Liver (tissue), 9 donors: ENCODE data around the gene LDHD. TPM values are rescaled to one million over a fixed set of nuclear protein-coding genes. Genes with fewer than 3 reads are reported as not detected.

ENCODE experiments used
- DNase-seq: peaks from one replicate; pipeline ENCODE4 v3.0.0-alpha.2; 2017; ENCODE audit warnings: low spot score
- H3K27ac ChIP-seq, 2 donors: one replicate each; pipeline ENCODE4 v1.7.0; 2013; ENCODE audit warnings: inconsistent platforms in 2 of 2, low read length in 2 of 2, control low read depth in 1 of 2, low read depth in 1 of 2, mild to moderate bottlenecking in 1 of 2
- H3K27me3 ChIP-seq, 4 donors: one replicate each; pipeline versions ENCODE4 v1.6.1 to v1.7.0; 2013; ENCODE audit warnings: low read length in 3 of 4, inconsistent platforms in 1 of 4, mild to moderate bottlenecking in 1 of 4, moderate library complexity in 1 of 4; ENCODE audit not compliant: control insufficient read depth in 4 of 4, insufficient read depth in 4 of 4
- H3K36me3 ChIP-seq, 4 donors: one replicate each; pipeline versions ENCODE4 v1.6.1 to v1.7.0; 2013; ENCODE audit warnings: low read length in 3 of 4, mild to moderate bottlenecking in 3 of 4, low read depth in 1 of 4, moderate library complexity in 1 of 4; ENCODE audit not compliant: control insufficient read depth in 4 of 4, insufficient read depth in 3 of 4
- H3K4me1 ChIP-seq, 4 donors: one replicate each; pipeline versions ENCODE4 v1.6.1 to v1.7.0; 2013; ENCODE audit warnings: low read length in 3 of 4, mild to moderate bottlenecking in 3 of 4, moderate library complexity in 1 of 4; ENCODE audit not compliant: control insufficient read depth in 4 of 4, insufficient read depth in 4 of 4
- H3K4me3 ChIP-seq, 3 donors: one replicate each; pipeline versions ENCODE4 v1.6.1 to v1.7.0; 2013; ENCODE audit warnings: low read length in 3 of 3, control low read depth in 1 of 3, low read depth in 1 of 3, mild to moderate bottlenecking in 1 of 3
- H3K9ac ChIP-seq, 2 donors: one replicate each; pipeline ENCODE4 v1.7.0; 2013; ENCODE audit warnings: low read length in 2 of 2, mild to moderate bottlenecking in 2 of 2, moderate library complexity in 2 of 2, control low read depth in 1 of 2, low read depth in 1 of 2
- H3K9me3 ChIP-seq, 4 donors: one replicate each; pipeline versions ENCODE4 v1.6.1 to v1.7.0; 2013; ENCODE audit warnings: low read length in 3 of 4; ENCODE audit not compliant: control insufficient read depth in 4 of 4
- ATF3 ChIP-seq: IDR thresholded peaks from 2 replicates; pipeline ENCODE4 v1.6.1; 2016; ENCODE audit warnings: antibody characterized with exemption
- CTCF ChIP-seq: fragments of 150-350 bp; IDR thresholded peaks from 2 replicates; pipeline ENCODE4 v1.5.1; 2017; ENCODE audit warnings: improper control_type of control experiment, low read depth, low read length; ENCODE audit not compliant: missing input control
- EGR1 ChIP-seq, 2 donors: IDR thresholded peaks; 2 replicates each; pipeline ENCODE4 v1.6.1; 2016 to 2018; ENCODE audit warnings: antibody characterized with exemption in 2 of 2, low read depth in 2 of 2
- FOXA2 ChIP-seq: IDR thresholded peaks from 2 replicates; pipeline ENCODE4 v1.6.1; 2016; ENCODE audit warnings: antibody characterized with exemption
- GABPA ChIP-seq, 2 donors: IDR thresholded peaks in 1 of 2; conservative IDR thresholded peaks in 1 of 2; 2 replicates each; pipeline ENCODE4 v1.6.1; 2016; ENCODE audit warnings: antibody characterized with exemption in 2 of 2, mild to moderate bottlenecking in 1 of 2, moderate library complexity in 1 of 2
- HNF4A ChIP-seq, 2 donors: conservative IDR thresholded peaks; 2 replicates each; pipeline ENCODE4 v1.6.1; 2016; ENCODE audit warnings: antibody characterized with exemption in 2 of 2, mild to moderate bottlenecking in 2 of 2
- HNF4G ChIP-seq: IDR thresholded peaks from 2 replicates; pipeline ENCODE4 v1.6.1; 2016; ENCODE audit warnings: antibody characterized with exemption
- MAX ChIP-seq: IDR thresholded peaks from 2 replicates; pipeline ENCODE4 v1.6.1; 2016; ENCODE audit warnings: antibody characterized with exemption
- RAD21 ChIP-seq, 2 donors: IDR thresholded peaks; 2 replicates each; pipeline ENCODE4 v1.6.1; 2016; ENCODE audit warnings: antibody characterized with exemption in 2 of 2, mild to moderate bottlenecking in 2 of 2
- REST ChIP-seq: IDR thresholded peaks from 2 replicates; pipeline ENCODE4 v1.6.1; 2016; ENCODE audit warnings: antibody characterized with exemption, mild to moderate bottlenecking
- RXRA ChIP-seq, 2 donors: IDR thresholded peaks; 2 replicates each; pipeline ENCODE4 v1.6.1; 2017 to 2018; ENCODE audit warnings: antibody characterized with exemption in 2 of 2, mild to moderate bottlenecking in 1 of 2
- SP1 ChIP-seq: IDR thresholded peaks from 2 replicates; pipeline ENCODE4 v1.6.1; 2018; ENCODE audit warnings: antibody characterized with exemption, mild to moderate bottlenecking
- TAF1 ChIP-seq: conservative IDR thresholded peaks from 2 replicates; pipeline ENCODE4 v1.6.1; 2016; ENCODE audit warnings: antibody characterized with exemption, mild to moderate bottlenecking
- YY1 ChIP-seq: IDR thresholded peaks from 2 replicates; pipeline ENCODE4 v1.6.1; 2016; ENCODE audit warnings: antibody characterized with exemption, mild to moderate bottlenecking
- ZBTB33 ChIP-seq: IDR thresholded peaks from 2 replicates; pipeline ENCODE4 v1.6.1; 2016; ENCODE audit warnings: antibody characterized with exemption
- WGBS: extraction: QIAGEN DNeasy Blood & Tissue Kit; methylation state at CpG from one replicate; pipeline ENCODE4 v1.1.7; 2013; 5-methylcytosine and 5-hydroxymethylcytosine counted together
- polyA plus RNA-seq, 2 donors: library from polyadenylated mRNA; stranded (reverse) in 1 of 2; unstranded in 1 of 2; fragments of 200-250 nt in 1 of 2; fragments of >200 nt in 1 of 2; fragmentation: Nextera tagmentation in 1 of 2; extraction: Ambion mirVana in 1 of 2; gene quantifications; one replicate each; pipeline versions ENCODE4 v1.2.1 to v1.2.3, GENCODE V29; 2013 to 2015
- total RNA-seq, 2 donors: library from RNA; depleted of rRNA; stranded (reverse); fragments of >200 nt; gene quantifications; one replicate each; pipeline ENCODE4 v1.2.3, GENCODE V29; 2014
- donor health status: healthy.
- donor health status: healthy.
- donor health status: healthy.
- donor health status: healthy.
- donor health status: healthy.

Gene LDHD
- total and polyA plus RNA-seq, 4 donors: 27.7 to 84.1 (median 76.3) TPM

GRCh38 chr16:75127713-75128415 is 11.3 kb upstream of the LDHD start:
- H3K9ac ChIP-seq: no peak overlapping the region
- no peaks in the 10 kb centered on the region for H3K27me3 ChIP-seq
- H3K27ac ChIP-seq: no peak overlapping the region
- no peaks in the 10 kb centered on the region for H3K9me3 ChIP-seq
- TF ChIP-seq RAD21 (IDR thresholded peaks at IDR 0.05) (no peak), YY1 (no peak), HNF4G (no peak), ZBTB33 (no peak)
- H3K4me1 ChIP-seq: peaks cover 0 to 8% (median 3%) of the 10 kb centered on the region in 4 donors
- no peak overlapping the region for H3K4me3 ChIP-seq
- peaks cover 0 to 11% (median 4%) of the 10 kb centered on the region in 4 donors for H3K36me3 ChIP-seq
- WGBS: 53% methylated on average over 4 of the region's 4 CpGs
- no peak for DNase-seq

- Histone ChIP-seq H3K4me1 (peaks cover 0 to 7% (median 4%) of the 10 kb centered on the region in 4 donors), H3K27me3 (no peaks in the 10 kb centered on the region), H3K4me3 (no peak overlapping the region), H3K27ac (no peak overlapping the region), H3K36me3 (no peaks in the 10 kb centered on the region), H3K9me3 (peaks cover 0 to 9% (median 3%) of the 10 kb centered on the region in 4 donors), H3K9ac (no peak overlapping the region)
- DNase-seq: no peak
- TF ChIP-seq RAD21 (IDR thresholded peaks at IDR 0.05) (no peak), TAF1 (no peak), CTCF (no peak), FOXA2 (no peak), MAX (no peak), ATF3 (no peak), HNF4A (conservative IDR thresholded peaks at IDR 0.05) (no peak), REST (no peak), EGR1 (IDR thresholded peaks at IDR 0.05; ENCODE audit: low read depth in 2 of 2) (no peak), HNF4G (no peak), ZBTB33 (no peak), SP1 (no peak), GABPA (IDR thresholded peaks at IDR 0.05 in 1 of 2, conservative IDR thresholded peaks at IDR 0.05 in 1 of 2) (no peak), RXRA (IDR thresholded peaks at IDR 0.05) (no peak)
- 99% methylated on average over 1 of the region's 1 CpG for WGBS
Observed at GRCh38 chr16:75122609-75123008, 6.0 kb upstream of the LDHD start.
